Astrocyte (in vitro differentiated cells and primary cell): ENCODE measurements around the gene CERT1. TPM values are rescaled to one million over a fixed set of nuclear protein-coding genes. Genes with fewer than 3 reads are reported as not detected.

Source experiments
- DNase-seq: peaks from one replicate; pipeline ENCODE4 v3.0.0-alpha.2; 2010; ENCODE audit warnings: low read depth
- FAIRE-seq: peaks from 2 replicates; lab custom pipeline; 2011; peaks lifted over from hg19 to GRCh38; lab: Jason Lieb, UNC
- H2AFZ ChIP-seq: 2 replicates; pipeline ENCODE4 v1.6.0; 2012; ENCODE audit warnings: low read depth, low read length, inconsistent platforms
- H3K27ac ChIP-seq: 2 replicates; pipeline ENCODE4 v1.5.1; 2011; ENCODE audit warnings: low read depth, low read length, inconsistent platforms
- H3K27me3 ChIP-seq: 2 replicates; pipeline ENCODE4 v1.6.0; 2011; ENCODE audit warnings: low read length, inconsistent platforms; ENCODE audit not compliant: insufficient read depth
- H3K36me3 ChIP-seq: 2 replicates; pipeline ENCODE4 v1.5.1; 2011; ENCODE audit warnings: low read length, inconsistent platforms; ENCODE audit not compliant: insufficient read depth
- H3K4me1 ChIP-seq: 2 replicates; pipeline ENCODE4 v1.5.1; 2011; ENCODE audit warnings: low read length, inconsistent platforms; ENCODE audit not compliant: insufficient read depth
- H3K4me2 ChIP-seq: 2 replicates; pipeline ENCODE4 v1.6.0; 2012; ENCODE audit warnings: low read length, inconsistent platforms
- H3K4me3 ChIP-seq: 2 replicates; pipeline ENCODE4 v1.5.1; 2011; ENCODE audit warnings: low read depth, mild to moderate bottlenecking, low read length, inconsistent platforms; ENCODE audit not compliant: insufficient read depth
- H3K79me2 ChIP-seq: 2 replicates; pipeline ENCODE4 v1.6.0; 2012; ENCODE audit warnings: mild to moderate bottlenecking, low read length, inconsistent platforms; ENCODE audit not compliant: insufficient read depth
- H3K9ac ChIP-seq: 2 replicates; pipeline ENCODE4 v1.6.0; 2012; ENCODE audit warnings: mild to moderate bottlenecking, low read length, inconsistent platforms
- H3K9me3 ChIP-seq: 2 replicates; pipeline ENCODE4 v1.5.1; 2012; ENCODE audit warnings: low read depth, mild to moderate bottlenecking, low read length, inconsistent platforms; ENCODE audit not compliant: insufficient read depth
- H4K20me1 ChIP-seq: 2 replicates; pipeline ENCODE4 v1.6.0; 2012; ENCODE audit warnings: low read length, inconsistent platforms; ENCODE audit not compliant: insufficient read depth
- H3K27ac Mint-ChIP-seq: one replicate; pipeline ENCODE4 v1.8.0; 2021; ENCODE audit warnings: mild to moderate bottlenecking, mixed read lengths; ENCODE audit not compliant: unreplicated experiment
- H3K27me3 Mint-ChIP-seq: one replicate; pipeline ENCODE4 v1.8.0; 2021; ENCODE audit warnings: low read depth, mixed read lengths; ENCODE audit not compliant: unreplicated experiment
- H3K36me3 Mint-ChIP-seq: one replicate; pipeline ENCODE4 v1.8.0; 2021; ENCODE audit warnings: low read depth, mixed read lengths; ENCODE audit not compliant: unreplicated experiment
- H3K4me1 Mint-ChIP-seq: one replicate; pipeline ENCODE4 v1.8.0; 2021; ENCODE audit warnings: low read depth, mixed read lengths; ENCODE audit not compliant: unreplicated experiment
- H3K4me3 Mint-ChIP-seq: one replicate; pipeline ENCODE4 v1.8.0; 2021; ENCODE audit warnings: mild to moderate bottlenecking, moderate library complexity, mixed read lengths; ENCODE audit not compliant: unreplicated experiment
- H3K9me3 Mint-ChIP-seq: one replicate; pipeline ENCODE4 v1.8.0; 2021; ENCODE audit warnings: mild to moderate bottlenecking, mixed read lengths; ENCODE audit not compliant: unreplicated experiment
- CTCF ChIP-seq: IDR thresholded peaks from 2 replicates; pipeline ENCODE4 v1.5.1; 2011; ENCODE audit warnings: low read depth, mild to moderate bottlenecking, inconsistent platforms, low read length, moderate library complexity; ENCODE audit not compliant: insufficient read depth
- EZH2 ChIP-seq: IDR thresholded peaks from 2 replicates; pipeline ENCODE4 v1.6.1; 2012; ENCODE audit warnings: mild to moderate bottlenecking, low read length, inconsistent platforms; ENCODE audit not compliant: insufficient read depth
- total RNA-seq: library from RNA; stranded (reverse); gene quantifications from 2 replicates; pipeline ENCODE4 v1.2.1, GENCODE V29; 2021

The CERT1 gene
- total RNA-seq, 1 donor from 2014 or later = 29.6 TPM

- DNase-seq (no peak), FAIRE-seq (no peak)
- Histone ChIP-seq H3K4me2 (no peak overlapping the region), H3K9ac (no peak overlapping the region), H3K27ac (no peak overlapping the region), H3K9me3 (no peaks in the 10 kb centered on the region), H3K36me3 (no peaks in the 10 kb centered on the region), H3K4me3 (no peak overlapping the region), H4K20me1 (peaks cover 64% of the 10 kb centered on the region), H3K27me3 (no peaks in the 10 kb centered on the region), H3K4me1 (no peaks in the 10 kb centered on the region), H2AFZ (no peak overlapping the region), H3K79me2 (peaks cover 71% of the 10 kb centered on the region)
- Mint-ChIP-seq H3K4me3 (no peak overlapping the region), H3K27ac (no peak overlapping the region), H3K9me3 (peaks cover 4% of the 10 kb centered on the region), H3K27me3 (no peaks in the 10 kb centered on the region), H3K4me1 (no peaks in the 10 kb centered on the region), H3K36me3 (peaks cover 3% of the 10 kb centered on the region)
- TF ChIP-seq CTCF = no peak
- no peak for TF ChIP-seq EZH2
These were observed 26.8 kb downstream of the CERT1 start for GRCh38 chr5:75484605-75485004.

- peaks cover 3% of the 10 kb centered on the region for H3K36me3 Mint-ChIP-seq
- Histone ChIP-seq H3K9ac (no peak overlapping the region), H3K27me3 (no peaks in the 10 kb centered on the region), H3K27ac (no peak overlapping the region), H4K20me1 (peaks cover 73% of the 10 kb centered on the region), H2AFZ (no peak overlapping the region), H3K9me3 (no peaks in the 10 kb centered on the region), H3K79me2 (peaks cover 75% of the 10 kb centered on the region), H3K4me2 (no peak overlapping the region), H3K36me3 (no peaks in the 10 kb centered on the region), H3K4me3 (no peak overlapping the region), H3K4me1 (no peaks in the 10 kb centered on the region)
- H3K4me3 Mint-ChIP-seq = no peak overlapping the region
- no peaks in the 10 kb centered on the region for H3K4me1 Mint-ChIP-seq
- no peak for FAIRE-seq
- DNase-seq = no peak
- peaks cover 2% of the 10 kb centered on the region for H3K9me3 Mint-ChIP-seq
- TF ChIP-seq CTCF (no peak), EZH2 (no peak)
- H3K27me3 Mint-ChIP-seq = no peaks in the 10 kb centered on the region
- no peak overlapping the region for H3K27ac Mint-ChIP-seq
These were observed 28.9 kb downstream of the CERT1 start for GRCh38 chr5:75482482-75482881.

- peaks cover 3% of the 10 kb centered on the region for H3K36me3 Mint-ChIP-seq
- Histone ChIP-seq H3K27me3 (no peaks in the 10 kb centered on the region), H3K27ac (no peak overlapping the region), H3K79me2 (peaks cover 63% of the 10 kb centered on the region), H3K4me2 (no peak overlapping the region), H2AFZ (no peak overlapping the region), H3K4me3 (no peak overlapping the region), H3K36me3 (no peaks in the 10 kb centered on the region), H3K9me3 (no peaks in the 10 kb centered on the region), H3K4me1 (no peaks in the 10 kb centered on the region), H4K20me1 (peaks cover 78% of the 10 kb centered on the region), H3K9ac (no peak overlapping the region)
- H3K4me3 Mint-ChIP-seq = no peak overlapping the region
- no peak overlapping the region for H3K27ac Mint-ChIP-seq
- TF ChIP-seq CTCF (no peak), EZH2 (no peak)
- FAIRE-seq (no peak), DNase-seq (no peak)
- no peaks in the 10 kb centered on the region for H3K27me3 Mint-ChIP-seq
- H3K9me3 Mint-ChIP-seq = peaks cover 2% of the 10 kb centered on the region
- no peaks in the 10 kb centered on the region for H3K4me1 Mint-ChIP-seq
These were observed 30.4 kb downstream of the CERT1 start for GRCh38 chr5:75481024-75481423.
